Measurements from ENCODE around the gene EFNB2. TPM values are rescaled to one million over a fixed set of nuclear protein-coding genes. Genes with fewer than 3 reads are reported as not detected.
A peak's percentile ranks its signal among the peaks of the same experiment; 100 is the strongest.

Gene EFNB2
- total and polyA plus RNA-seq, 4 donors: 2.6 to 6.1 (median 3.4) TPM

- Histone ChIP-seq H3K4me1 (ENCODE audit: control insufficient read depth in 4 of 4, insufficient read depth in 4 of 4, low read length in 3 of 4) (peaks cover 5 to 28% (median 16%) of the 10 kb centered on the region in 4 donors), H3K36me3 (ENCODE audit: control insufficient read depth in 4 of 4, insufficient read depth in 3 of 4, low read depth in 1 of 4, low read length in 3 of 4) (peaks cover 0 to 14% (median 6%) of the 10 kb centered on the region in 4 donors), H3K27ac (ENCODE audit: low read depth in 1 of 2, low read length in 2 of 2) (no peak overlapping the region), H3K9me3 (ENCODE audit: control insufficient read depth in 4 of 4, low read length in 3 of 4) (no peaks in the 10 kb centered on the region), H3K9ac (ENCODE audit: low read depth in 1 of 2, low read length in 2 of 2) (no peak overlapping the region), H3K4me3 (ENCODE audit: low read depth in 1 of 3, low read length in 3 of 3) (no peak overlapping the region), H3K27me3 (ENCODE audit: control insufficient read depth in 4 of 4, insufficient read depth in 4 of 4, low read length in 3 of 4) (no peaks in the 10 kb centered on the region)
- DNase-seq (ENCODE audit: low spot score): no peak
- TF ChIP-seq HNF4A (conservative IDR thresholded peaks at IDR 0.05) (no peak), RAD21 (IDR thresholded peaks at IDR 0.05) (no peak)
- WGBS: 87% methylated on average over 1 of the region's 1 CpG
Observed at GRCh38 chr13:106562301-106562700, 26.8 kb upstream of the EFNB2 start.

GRCh38 chr13:106561551-106562170 is 26.2 kb upstream of the EFNB2 start:
- Histone ChIP-seq H3K27me3 (ENCODE audit: control insufficient read depth in 4 of 4, insufficient read depth in 4 of 4, low read length in 3 of 4) (no peaks in the 10 kb centered on the region), H3K36me3 (ENCODE audit: control insufficient read depth in 4 of 4, insufficient read depth in 3 of 4, low read depth in 1 of 4, low read length in 3 of 4) (peaks cover 0 to 20% (median 6%) of the 10 kb centered on the region in 4 donors), H3K4me3 (ENCODE audit: low read depth in 1 of 3, low read length in 3 of 3) (no peak overlapping the region), H3K4me1 (ENCODE audit: control insufficient read depth in 4 of 4, insufficient read depth in 4 of 4, low read length in 3 of 4) (peaks cover 5 to 25% (median 16%) of the 10 kb centered on the region in 4 donors), H3K9ac (ENCODE audit: low read depth in 1 of 2, low read length in 2 of 2) (no peak overlapping the region), H3K9me3 (ENCODE audit: control insufficient read depth in 4 of 4, low read length in 3 of 4) (no peaks in the 10 kb centered on the region), H3K27ac (ENCODE audit: low read depth in 1 of 2, low read length in 2 of 2) (peak overlapping the region in 1 of 2 donors; percentile 39)
- TF ChIP-seq YY1 (IDR thresholded peaks at IDR 0.05) (no peak), REST (IDR thresholded peaks at IDR 0.05) (no peak), RAD21 (IDR thresholded peaks at IDR 0.05) (no peak), HNF4A (conservative IDR thresholded peaks at IDR 0.05) (no peak), JUND (IDR thresholded peaks at IDR 0.05) (no peak), RXRA (IDR thresholded peaks at IDR 0.05) (no peak), FOXA2 (IDR thresholded peaks at IDR 0.05) (no peak), NR2F2 (IDR thresholded peaks at IDR 0.05) (no peak)
- no peak for DNase-seq (ENCODE audit: low spot score)
- 67% methylated on average over 6 of the region's 6 CpGs for WGBS

- Histone ChIP-seq H3K9ac (ENCODE audit: low read depth in 1 of 2, low read length in 2 of 2) (no peak overlapping the region), H3K27ac (ENCODE audit: low read depth in 1 of 2, low read length in 2 of 2) (no peak overlapping the region), H3K9me3 (ENCODE audit: control insufficient read depth in 4 of 4, low read length in 3 of 4) (no peaks in the 10 kb centered on the region), H3K4me3 (ENCODE audit: low read depth in 1 of 3, low read length in 3 of 3) (no peak overlapping the region), H3K27me3 (ENCODE audit: control insufficient read depth in 4 of 4, insufficient read depth in 4 of 4, low read length in 3 of 4) (no peaks in the 10 kb centered on the region), H3K36me3 (ENCODE audit: control insufficient read depth in 4 of 4, insufficient read depth in 3 of 4, low read depth in 1 of 4, low read length in 3 of 4) (peaks cover 4 to 23% (median 10%) of the 10 kb centered on the region in 4 donors), H3K4me1 (ENCODE audit: control insufficient read depth in 4 of 4, insufficient read depth in 4 of 4, low read length in 3 of 4) (peaks cover 5 to 16% (median 10%) of the 10 kb centered on the region in 4 donors)
- no peak for TF ChIP-seq FOXA2 (IDR thresholded peaks at IDR 0.05)
- no peak for TF ChIP-seq ATF3 (IDR thresholded peaks at IDR 0.05)
- no peak for TF ChIP-seq FOXA1 (IDR thresholded peaks at IDR 0.05)
- TF ChIP-seq RXRA (IDR thresholded peaks at IDR 0.05): no peak
- 69% methylated on average over 1 of the region's 1 CpG for WGBS
- no peak for DNase-seq (ENCODE audit: low spot score)
Observed at GRCh38 chr13:106560821-106561220, 25.4 kb upstream of the EFNB2 start.

Measured in liver (tissue), 9 donors.